Hepatocyte (in vitro differentiated cells): Measurements from ENCODE around the gene PSD2.
A peak's percentile ranks its signal among the peaks of the same experiment; 100 is the strongest.

Source experiments
- EZH2 ChIP-seq: fragments of 200-600 bp; sonication (generic); IDR thresholded peaks from 2 replicates; pipeline ENCODE4 v1.6.1; 2016; ENCODE audit warnings: antibody characterized with exemption, mild to moderate bottlenecking, borderline replicate concordance
- EZH2phosphoT487 ChIP-seq: fragments of 200-600 bp; sonication (generic); IDR thresholded peaks from one replicate; pipeline ENCODE4 v1.6.1; 2018; ENCODE audit warnings: antibody characterized with exemption, mild to moderate bottlenecking, low read depth, moderate library complexity; ENCODE audit not compliant: unreplicated experiment, severe bottlenecking
- TF ChIP-seq, protein P1 (sequence below): fragments of 200-600 bp; sonication (generic); IDR thresholded peaks from 2 replicates; pipeline ENCODE4 v1.5.1; 2016; ENCODE audit warnings: antibody characterized with exemption, mild to moderate bottlenecking; ENCODE audit not compliant: poor library complexity

DNA sequence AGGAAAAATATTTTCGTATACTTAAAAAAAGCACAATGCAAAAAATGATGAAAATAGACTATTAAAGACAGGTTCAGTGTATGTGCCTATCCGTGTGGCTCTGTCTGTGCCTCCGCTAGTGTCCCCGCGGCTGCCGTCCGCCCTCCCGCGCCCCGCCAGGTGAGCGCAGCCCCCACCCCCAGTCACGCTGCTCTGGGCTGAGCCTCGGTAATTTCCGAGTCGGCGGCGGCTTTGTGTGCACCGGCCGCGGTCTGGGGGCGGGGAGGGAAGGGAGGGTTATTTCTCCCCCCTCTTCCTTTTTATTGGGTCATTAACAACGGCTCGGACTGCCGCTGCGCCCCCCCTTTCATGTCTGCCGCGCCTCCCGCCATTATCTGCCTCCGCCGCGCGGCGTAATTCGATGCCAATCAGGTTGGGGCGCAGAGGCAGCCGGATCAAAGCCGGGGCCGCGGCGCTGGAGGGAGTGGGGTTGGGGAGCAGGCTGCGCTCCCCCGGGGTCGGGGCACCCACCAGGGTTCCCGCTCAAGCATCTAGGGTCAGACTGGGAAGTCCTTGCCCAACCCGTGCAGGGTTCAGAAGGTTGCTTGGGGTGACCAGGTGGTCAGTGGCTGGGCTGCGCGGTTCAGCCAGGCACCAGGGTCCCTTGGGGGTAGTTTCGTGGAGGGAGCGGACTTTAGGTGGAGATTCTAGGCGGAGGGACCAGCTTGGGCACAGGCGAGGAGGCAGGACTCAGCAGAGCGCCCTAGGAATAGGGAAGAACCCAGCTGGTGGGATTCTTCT lies 39.5 kb upstream of the PSD2 start:
- TF ChIP-seq, protein P1, sequence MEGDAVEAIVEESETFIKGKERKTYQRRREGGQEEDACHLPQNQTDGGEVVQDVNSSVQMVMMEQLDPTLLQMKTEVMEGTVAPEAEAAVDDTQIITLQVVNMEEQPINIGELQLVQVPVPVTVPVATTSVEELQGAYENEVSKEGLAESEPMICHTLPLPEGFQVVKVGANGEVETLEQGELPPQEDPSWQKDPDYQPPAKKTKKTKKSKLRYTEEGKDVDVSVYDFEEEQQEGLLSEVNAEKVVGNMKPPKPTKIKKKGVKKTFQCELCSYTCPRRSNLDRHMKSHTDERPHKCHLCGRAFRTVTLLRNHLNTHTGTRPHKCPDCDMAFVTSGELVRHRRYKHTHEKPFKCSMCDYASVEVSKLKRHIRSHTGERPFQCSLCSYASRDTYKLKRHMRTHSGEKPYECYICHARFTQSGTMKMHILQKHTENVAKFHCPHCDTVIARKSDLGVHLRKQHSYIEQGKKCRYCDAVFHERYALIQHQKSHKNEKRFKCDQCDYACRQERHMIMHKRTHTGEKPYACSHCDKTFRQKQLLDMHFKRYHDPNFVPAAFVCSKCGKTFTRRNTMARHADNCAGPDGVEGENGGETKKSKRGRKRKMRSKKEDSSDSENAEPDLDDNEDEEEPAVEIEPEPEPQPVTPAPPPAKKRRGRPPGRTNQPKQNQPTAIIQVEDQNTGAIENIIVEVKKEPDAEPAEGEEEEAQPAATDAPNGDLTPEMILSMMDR, result no peak
- TF ChIP-seq EZH2 (peak; percentile 64), EZH2phosphoT487 (no peak)
